Kidney (tissue), 14 donors: ENCODE data around the gene CEP72. TPM values are rescaled to one million over a fixed set of nuclear protein-coding genes. Genes with fewer than 3 reads are reported as not detected.

Experiments used
- DNase-seq, 5 donors: peaks; one replicate each; pipeline ENCODE4 v3.0.0-alpha.2; 2013 to 2020
- FAIRE-seq: peaks from 2 replicates; lab custom pipeline; 2012; peaks lifted over from hg19 to GRCh38; lab: Jason Lieb, UNC
- H3K27ac ChIP-seq, 2 donors: one replicate each; pipeline ENCODE4 v1.7.0; 2013; ENCODE audit warnings: low read depth in 2 of 2, low read length in 2 of 2, inconsistent platforms in 1 of 2
- H3K27me3 ChIP-seq: one replicate; pipeline ENCODE4 v1.7.1; 2013; ENCODE audit warnings: low read length, inconsistent platforms; ENCODE audit not compliant: control insufficient read depth, insufficient read depth
- H3K36me3 ChIP-seq, 3 donors: one replicate each; pipeline versions ENCODE4 v1.7.0 to v1.7.1; 2013; ENCODE audit warnings: low read length in 3 of 3, control low read depth in 1 of 3, inconsistent platforms in 1 of 3; ENCODE audit not compliant: insufficient read depth in 3 of 3, control insufficient read depth in 2 of 3
- H3K4me1 ChIP-seq, 3 donors: one replicate each; pipeline versions ENCODE4 v1.7.0 to v1.7.1; 2013; ENCODE audit warnings: low read length in 3 of 3, inconsistent platforms in 1 of 3, low read depth in 1 of 3; ENCODE audit not compliant: control insufficient read depth in 2 of 3, insufficient read depth in 2 of 3
- H3K4me3 ChIP-seq, 3 donors: one replicate each; pipeline versions ENCODE4 v1.7.0 to v1.8.1; 2013; ENCODE audit warnings: low read length in 3 of 3, control low read depth in 1 of 3, inconsistent platforms in 1 of 3
- H3K9ac ChIP-seq, 3 donors: one replicate each; pipeline versions ENCODE4 v1.7.0 to v1.7.1; 2013; ENCODE audit warnings: low read length in 3 of 3, control low read depth in 1 of 3, inconsistent platforms in 1 of 3
- H3K9me3 ChIP-seq, 3 donors: one replicate each; pipeline versions ENCODE4 v1.7.0 to v1.7.1; 2013; ENCODE audit warnings: low read length in 3 of 3, control low read depth in 1 of 3, inconsistent platforms in 1 of 3; ENCODE audit not compliant: control insufficient read depth in 2 of 3, insufficient read depth in 1 of 3
- CTCF ChIP-seq: IDR thresholded peaks from 3 replicates; pipeline ENCODE4 v1.5.1; 2012; ENCODE audit warnings: mild to moderate bottlenecking, moderate library complexity, borderline replicate concordance; ENCODE audit not compliant: insufficient read depth; ENCODE audit errors: extremely low read depth
- intact Hi-C: fragments of 100-400 bp; cut with DNase I; formaldehyde crosslinking; loops from one replicate; pipeline ENCODE4 v1.11.1; 2022
- polyA plus RNA-seq: library from polyadenylated mRNA; stranded (reverse); fragments of 350-450 nt; fragmentation: Illumina TruSeq; extraction: RNeasy Lipid Tissue Mini Kit (QIAGEN cat#74804); gene quantifications from one replicate; pipeline ENCODE4 v1.2.3, GENCODE V29; 2014; ENCODE audit warnings: low read depth, low replicate concordance; ENCODE audit not compliant: insufficient read depth
- total RNA-seq: library from RNA; stranded (reverse); fragmentation: NEBNext Ultra II Directional; extraction: Animal tissue kit (Norgen Biotek cat#: 25700); gene quantifications from one replicate; pipeline ENCODE4 v1.2.1, GENCODE V29; 2021
- donor health status: control.
- donor health status: control.
- donor health status: control.
- donor health status: control.
- donor health status: control.
- donor health status: DM: yes; HTN: yes; CAD: no.
- donor health status: Normal renal cell carcinoma (clear cell type).

The CEP72 gene
- total and polyA plus RNA-seq, 2 donors from 2014 or later, result 1.1 to 7.8 TPM

DNA sequence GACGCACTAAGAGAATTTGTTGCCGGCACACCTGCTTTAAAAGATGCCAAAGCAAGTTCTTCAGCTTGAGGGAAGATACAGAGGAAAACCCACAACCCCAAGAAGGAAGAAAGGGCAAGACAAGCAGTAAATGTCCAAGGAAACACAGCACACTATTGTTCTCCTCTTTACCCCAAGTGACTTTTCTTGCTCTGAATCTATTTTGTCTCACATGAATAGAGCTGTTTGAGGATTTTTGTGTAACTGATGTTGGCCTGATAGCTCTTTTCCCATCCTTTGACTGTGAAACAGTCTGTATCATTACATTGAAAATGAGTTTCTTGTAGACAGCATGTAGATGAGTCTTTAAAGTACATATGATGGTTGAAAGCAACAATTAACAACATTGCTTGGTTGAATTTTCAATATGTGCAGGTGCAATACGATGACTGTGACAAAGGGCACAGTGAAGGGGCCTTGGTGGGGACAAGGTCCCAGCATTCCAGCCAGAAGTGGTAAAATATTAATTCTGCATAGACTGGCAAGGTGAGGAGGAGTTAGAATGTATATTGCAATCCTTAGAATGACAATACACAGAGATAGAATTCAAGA, 16.8 kb upstream of the CEP72 start:
- H3K36me3 ChIP-seq, result no peaks in the 10 kb centered on the region
- no peaks in the 10 kb centered on the region for H3K4me1 ChIP-seq
- no peaks in the 10 kb centered on the region for H3K9me3 ChIP-seq
- intact Hi-C loops, result no loop called here
- TF ChIP-seq CTCF, result no peak
- no peak for DNase-seq
- no peak for FAIRE-seq
- peaks cover 2% of the 10 kb centered on the region for H3K27me3 ChIP-seq
- no peak overlapping the region for H3K9ac ChIP-seq
- no peak overlapping the region for H3K27ac ChIP-seq
- H3K4me3 ChIP-seq, result no peak overlapping the region

GRCh38 chr5:597871-598563, 14.1 kb upstream of the CEP72 start:
- TF ChIP-seq CTCF, result no peak
- intact Hi-C loops, result no loop called here
- DNase-seq, result no peak
- no peak for FAIRE-seq
- no peaks in the 10 kb centered on the region for H3K9me3 ChIP-seq
- H3K4me1 ChIP-seq, result no peaks in the 10 kb centered on the region
- no peak overlapping the region for H3K4me3 ChIP-seq
- H3K36me3 ChIP-seq, result no peaks in the 10 kb centered on the region
- H3K27ac ChIP-seq, result no peak overlapping the region
- H3K27me3 ChIP-seq, result peaks cover 2% of the 10 kb centered on the region
- H3K9ac ChIP-seq, result no peak overlapping the region

DNA sequence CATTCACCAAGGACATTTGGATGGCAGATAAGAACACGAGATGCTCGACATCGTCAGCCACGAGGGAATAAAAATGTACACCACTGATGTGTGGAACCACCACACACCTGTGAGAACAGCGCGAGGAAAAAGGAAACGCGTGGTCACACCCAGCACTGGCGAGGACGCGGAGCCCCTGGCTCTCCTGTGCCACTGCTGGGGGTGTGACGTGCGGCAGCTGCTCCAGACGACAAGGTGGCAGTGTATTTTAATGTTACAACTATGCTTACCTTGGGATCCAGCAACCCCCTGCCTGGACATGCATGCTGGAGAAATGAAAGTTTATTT, 13.6 kb upstream of the CEP72 start:
- Histone ChIP-seq H3K4me3 (no peak overlapping the region), H3K36me3 (no peaks in the 10 kb centered on the region), H3K9me3 (no peaks in the 10 kb centered on the region), H3K9ac (no peak overlapping the region), H3K27me3 (peaks cover 2% of the 10 kb centered on the region), H3K27ac (no peak overlapping the region), H3K4me1 (no peaks in the 10 kb centered on the region)
- TF ChIP-seq CTCF, result no peak
- intact Hi-C loops, result no loop called here
- DNase-seq (peak in 1 of 5 donors; percentile 17), FAIRE-seq (no peak)
